CD4-positive, alpha-beta T cell treated with Interleukin-21 for 1 hour (primary cell): Measurements from ENCODE around the gene RAET1G.
"Not testable (repeated sequence)": the region's sequence is repeated elsewhere in the genome, so short reads cannot be mapped to it uniquely, and the experiment has no call there.

ENCODE experiments used
- DNase-seq: peaks from one replicate; pipeline ENCODE4 v3.0.0-alpha.2; 2020

The RAET1G gene

GRCh38 chr6:149953390-149953789 is 30.5 kb upstream of the RAET1G start:
- not testable (repeated sequence) for DNase-seq

GRCh38 chr6:149951626-149952025 is 28.7 kb upstream of the RAET1G start:
- DNase-seq = no peak

GRCh38 chr6:149951096-149951495 is 28.2 kb upstream of the RAET1G start:
- no peak for DNase-seq

- no peak for DNase-seq
Observed at GRCh38 chr6:149950423-149950822, 27.5 kb upstream of the RAET1G start.

GRCh38 chr6:149948616-149949015 is 25.7 kb upstream of the RAET1G start:
- no peak for DNase-seq

- DNase-seq = no peak
Observed at GRCh38 chr6:149948011-149948410, 25.1 kb upstream of the RAET1G start.

- not testable (repeated sequence) for DNase-seq
Observed at GRCh38 chr6:149947533-149947932, 24.6 kb upstream of the RAET1G start.

DNA sequence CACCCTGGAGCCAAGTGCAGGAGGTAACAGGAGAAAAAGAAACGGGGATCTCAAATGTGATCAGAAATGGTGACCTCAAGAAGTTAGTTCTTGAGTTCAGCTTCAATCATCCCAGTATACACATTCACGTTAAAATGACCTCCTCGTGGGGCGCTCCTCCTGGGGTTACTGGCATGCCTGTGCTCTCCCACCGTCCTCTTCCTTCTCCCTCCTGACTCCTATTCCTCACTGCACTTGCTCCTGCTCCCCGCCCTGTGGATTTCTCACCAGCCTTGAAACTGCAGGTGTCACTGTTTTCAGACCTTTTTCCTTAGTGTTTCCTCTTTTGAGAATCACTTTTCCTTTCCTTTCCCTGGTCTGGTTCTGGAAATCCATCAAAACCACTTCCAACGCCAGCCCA is 23.7 kb upstream of the RAET1G start:
- DNase-seq = not testable (repeated sequence)

DNA sequence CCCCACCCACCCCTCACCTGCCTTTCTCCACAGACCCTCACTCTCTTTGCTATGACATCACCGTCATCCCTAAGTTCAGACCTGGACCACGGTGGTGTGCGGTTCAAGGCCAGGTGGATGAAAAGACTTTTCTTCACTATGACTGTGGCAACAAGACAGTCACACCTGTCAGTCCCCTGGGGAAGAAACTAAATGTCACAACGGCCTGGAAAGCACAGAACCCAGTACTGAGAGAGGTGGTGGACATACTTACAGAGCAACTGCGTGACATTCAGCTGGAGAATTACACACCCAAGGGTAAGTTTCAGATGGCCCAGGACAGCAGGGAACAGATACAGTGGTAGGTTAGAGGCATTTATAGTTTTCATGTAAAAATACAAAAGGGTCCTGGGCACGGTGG is 22.4 kb upstream of the RAET1G start:
- not testable (repeated sequence) for DNase-seq

- DNase-seq = not testable (repeated sequence)
Observed at GRCh38 chr6:149943321-149943720, 20.4 kb upstream of the RAET1G start.

GRCh38 chr6:149942461-149942829 is 19.5 kb upstream of the RAET1G start:
- DNase-seq = no peak

DNA sequence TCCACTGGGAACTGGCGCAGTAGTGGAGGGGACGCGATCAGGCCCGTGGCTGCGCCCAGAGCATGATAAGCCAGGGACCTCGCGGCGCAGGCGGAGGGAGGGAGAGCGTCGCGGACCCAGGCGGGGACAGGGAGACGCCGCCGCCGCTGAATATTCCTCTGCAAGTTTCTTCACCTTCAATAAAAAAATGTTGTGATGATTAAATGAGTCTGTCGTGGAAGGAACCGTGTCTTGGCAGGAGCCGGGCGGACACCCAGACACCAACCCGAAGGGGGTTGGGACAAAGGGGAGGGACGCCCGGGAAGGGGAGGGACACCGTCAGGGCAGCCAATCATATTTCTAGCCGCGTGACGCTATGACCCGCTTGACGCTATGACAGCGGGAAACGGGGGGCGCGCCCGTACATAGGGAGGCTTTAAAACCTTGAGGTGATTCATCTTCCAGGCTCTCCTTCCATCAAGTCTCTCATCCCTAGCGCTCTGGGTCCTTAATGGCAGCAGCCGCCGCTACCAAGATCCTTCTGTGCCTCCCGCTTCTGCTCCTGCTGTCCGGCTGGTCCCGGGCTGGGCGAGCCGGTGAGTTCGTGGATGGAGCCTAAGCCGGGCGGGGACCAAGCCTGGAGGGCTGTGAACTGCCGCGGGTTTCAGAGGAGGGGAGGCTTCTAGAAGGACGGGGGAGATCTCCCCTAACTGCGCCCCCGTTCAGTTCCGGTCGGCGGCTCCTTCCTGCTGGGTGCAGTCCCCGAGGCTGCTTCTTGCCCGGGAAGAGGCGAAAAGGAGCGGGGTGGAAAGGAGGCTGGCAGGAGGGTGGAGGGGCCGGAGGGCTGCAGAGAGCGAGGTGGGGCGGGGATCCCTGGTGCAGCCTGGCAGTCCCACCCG is 18.9 kb upstream of the RAET1G start, which contains the start of gene ULBP2:
Gene ULBP2 (plus strand): TSS at position 432 of the 878 bp plus-strand sequence. CDS start 59 bp downstream, at position 491.
- peak; percentile 96 for DNase-seq

DNA sequence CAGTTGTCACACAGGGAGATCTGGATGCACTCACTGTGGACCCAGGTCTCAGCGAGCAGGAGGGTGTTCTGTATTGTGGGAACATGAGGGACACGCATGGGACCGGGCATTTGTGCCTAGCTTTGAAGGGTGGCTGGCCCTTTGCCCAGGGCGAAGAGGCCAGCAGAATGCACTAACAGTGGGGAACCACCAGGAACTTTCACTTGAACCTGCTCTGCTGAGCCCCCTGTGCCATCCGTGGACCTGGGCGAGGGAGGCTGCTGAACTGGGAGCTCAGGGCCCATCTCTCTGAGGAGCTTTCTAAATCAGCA is 17.7 kb upstream of the RAET1G start:
- no peak for DNase-seq

DNA sequence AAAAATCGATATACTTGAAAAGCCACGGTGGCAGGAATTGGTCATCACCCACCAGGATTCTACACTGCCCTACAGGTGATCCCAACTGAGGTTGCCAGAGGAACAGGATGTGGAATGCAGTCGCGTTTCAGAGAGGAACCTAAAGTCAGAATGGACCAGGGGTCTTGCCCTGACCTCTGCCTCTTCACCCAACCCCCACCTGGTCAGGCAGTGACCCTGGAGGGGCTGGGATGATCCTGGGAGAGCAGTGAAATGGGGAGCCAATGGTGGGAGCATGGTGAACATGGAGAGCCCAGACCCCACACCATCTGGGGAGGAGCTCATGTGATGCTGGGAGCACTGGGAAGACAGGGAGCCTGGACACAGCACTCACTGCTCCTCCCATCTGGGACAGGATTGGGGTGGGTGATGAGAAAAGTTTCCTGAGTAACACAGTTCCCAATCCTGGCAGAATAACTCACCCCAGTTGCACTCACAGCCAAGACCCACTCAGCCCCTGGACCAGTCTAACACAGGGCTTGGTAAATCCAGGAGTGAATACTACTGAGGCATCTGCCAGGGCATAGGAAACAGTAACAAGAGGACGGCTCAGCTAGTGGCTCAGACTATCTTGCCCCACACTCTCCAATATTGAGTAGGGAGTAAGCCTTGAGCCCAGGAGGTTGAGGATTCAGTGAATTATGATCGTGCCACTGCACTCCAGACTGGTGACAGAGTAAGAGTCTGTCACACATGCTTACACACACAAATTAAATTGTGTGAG is 17.2 kb upstream of the RAET1G start:
- DNase-seq = no peak

GRCh38 chr6:149939356-149939648 is 16.4 kb upstream of the RAET1G start:
- no peak for DNase-seq

DNA sequence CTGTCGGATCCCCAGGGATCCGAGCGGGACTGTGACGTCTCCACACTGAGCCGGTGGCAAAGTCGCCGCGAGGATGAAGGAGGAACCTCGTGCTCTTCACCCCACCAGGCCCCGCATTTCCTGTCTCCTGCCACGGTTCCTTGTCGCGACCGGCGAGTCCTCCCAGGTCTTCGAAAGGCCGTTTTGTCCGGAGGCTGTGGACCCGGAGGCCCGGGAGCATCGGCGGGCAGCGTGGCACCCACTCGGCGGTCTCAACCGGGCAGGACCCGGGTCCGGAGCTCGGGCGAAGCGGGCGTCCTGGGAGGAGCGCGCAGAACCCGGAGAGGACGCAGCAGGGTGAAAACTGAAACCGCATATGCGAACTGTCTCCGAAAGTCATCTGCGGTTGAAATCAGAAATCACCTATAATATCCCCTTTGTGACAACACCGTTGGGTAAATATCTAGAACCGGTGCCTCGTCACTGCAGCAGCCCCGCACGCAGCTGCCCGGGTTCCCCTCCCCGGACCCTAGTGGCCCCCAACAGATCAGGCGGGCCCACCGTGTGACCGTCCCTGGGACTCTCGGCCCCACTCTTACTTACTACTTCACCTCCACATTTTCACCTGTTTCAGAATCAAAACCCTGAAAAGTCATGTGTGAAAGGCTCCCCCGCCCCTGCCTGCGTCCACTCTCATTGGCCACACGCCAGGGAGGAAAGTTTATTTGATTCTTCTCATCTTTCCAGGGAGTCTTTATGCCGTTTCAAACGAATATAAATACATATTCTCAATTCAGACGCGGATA is 15.8 kb upstream of the RAET1G start:
- DNase-seq = peak; percentile 82

DNA sequence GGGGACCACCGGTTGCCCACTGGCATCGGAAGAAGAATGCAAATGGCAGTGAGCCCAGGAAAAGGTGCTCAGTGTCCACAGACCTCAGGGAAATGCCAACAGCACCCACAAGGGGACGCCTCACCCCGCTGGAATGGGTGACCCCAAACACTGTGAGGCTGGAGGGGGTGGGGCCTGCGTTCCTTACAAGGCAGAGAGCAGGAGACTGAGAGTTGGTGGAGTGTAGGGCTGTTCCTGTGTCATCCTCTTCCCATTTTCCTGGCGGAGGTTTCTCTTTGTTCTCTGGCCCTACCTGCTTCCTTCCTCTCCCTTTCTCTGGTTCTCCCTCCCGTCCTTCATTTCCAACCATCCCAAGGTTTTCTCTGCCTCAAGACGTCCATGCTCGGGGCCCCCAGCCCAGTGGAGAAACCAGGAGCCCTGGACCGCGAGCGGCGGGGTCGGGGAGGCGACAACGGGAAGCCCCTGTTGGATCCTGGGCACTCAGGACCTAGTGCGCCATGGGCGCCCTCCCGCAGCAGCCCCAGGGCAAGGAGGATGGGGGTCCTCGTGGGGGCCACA is 15.2 kb upstream of the RAET1G start:
- not testable (repeated sequence) for DNase-seq

- no peak for DNase-seq
Observed at GRCh38 chr6:149936743-149937142, 13.8 kb upstream of the RAET1G start.

GRCh38 chr6:149935668-149936067 is 12.7 kb upstream of the RAET1G start:
- DNase-seq = no peak

DNA sequence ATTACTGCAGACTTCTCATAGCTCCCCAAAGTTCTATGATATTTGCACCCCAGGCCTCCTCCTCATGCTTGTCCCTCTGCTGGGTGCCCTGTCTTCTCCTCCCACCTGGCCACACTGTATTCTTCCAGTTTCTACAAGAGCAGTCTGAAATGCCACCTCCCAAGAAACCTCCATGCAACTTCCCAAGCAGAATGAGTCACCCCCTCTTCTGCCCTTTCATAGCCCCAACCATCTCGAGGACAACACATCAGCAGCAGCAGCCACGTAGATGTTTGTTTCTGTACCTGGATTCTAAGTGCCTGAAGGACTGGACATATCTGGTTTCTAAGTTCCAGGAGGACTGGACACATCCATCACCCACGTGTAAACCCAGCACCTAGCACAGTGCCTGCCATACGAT is 12.3 kb upstream of the RAET1G start:
- no peak for DNase-seq

DNA sequence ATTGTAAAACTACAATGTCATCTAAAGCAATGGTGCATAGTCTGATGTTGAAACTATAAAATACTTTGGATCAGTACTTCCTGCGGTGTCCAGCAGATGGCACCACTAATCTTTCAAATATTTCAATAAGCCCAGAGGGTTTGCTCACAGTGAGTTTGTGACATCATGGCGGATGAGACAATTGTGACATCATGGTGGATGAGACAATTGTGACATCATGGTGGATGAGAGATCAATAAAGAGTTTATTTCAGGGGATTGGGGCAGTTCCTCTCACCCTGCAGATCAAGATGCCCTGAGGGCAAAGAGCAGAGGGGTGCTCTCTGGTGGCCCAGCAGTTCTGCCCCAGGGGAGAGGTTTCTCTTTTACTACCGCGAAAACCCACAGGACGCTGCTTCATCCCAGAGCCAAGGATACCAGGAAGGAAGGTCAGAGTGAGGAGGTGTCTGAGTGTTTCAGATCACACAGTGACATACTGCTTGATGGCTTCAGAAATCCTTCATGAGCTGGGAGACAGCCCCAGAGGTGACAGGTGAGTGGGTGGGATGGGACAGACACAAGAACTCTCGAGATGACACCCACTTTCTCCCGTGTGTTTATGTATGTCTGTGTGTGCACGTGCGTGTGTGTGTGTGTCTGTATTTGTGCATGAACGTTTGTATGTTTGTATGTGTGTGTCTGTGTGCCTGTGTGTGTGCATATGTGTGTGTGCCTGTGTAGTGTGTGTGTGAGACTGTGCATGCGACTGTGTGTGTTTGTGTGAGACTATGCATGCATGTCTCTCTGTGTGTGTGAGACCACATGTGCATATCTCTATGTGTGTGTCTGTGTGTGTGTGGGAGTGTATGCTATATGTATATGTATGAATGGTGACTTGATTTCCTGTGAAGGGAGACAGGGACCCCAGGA is 11.6 kb upstream of the RAET1G start:
- DNase-seq = peak; percentile 83

DNA sequence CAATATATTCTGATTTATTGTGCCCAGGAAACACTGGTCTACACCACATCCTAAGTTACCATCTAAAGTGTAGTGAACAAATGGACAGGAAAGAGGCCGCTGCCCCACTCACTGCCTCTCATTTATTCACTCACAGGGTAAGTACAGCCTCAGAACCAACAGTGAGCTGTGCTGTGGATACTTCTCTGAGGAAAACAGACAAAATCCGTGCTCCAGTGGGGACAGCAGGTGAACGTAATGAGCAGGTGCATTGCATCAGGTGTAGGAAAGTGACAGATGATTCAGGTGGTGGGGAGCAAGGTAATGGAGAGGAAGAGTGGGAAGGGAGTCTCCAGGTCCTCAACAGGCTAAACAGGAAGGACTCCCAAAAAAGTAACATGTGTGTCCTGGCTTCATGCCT is 10.5 kb upstream of the RAET1G start:
- DNase-seq = no peak
